ENCODE data around the gene TRAPPC11. TPM values are rescaled to one million over a fixed set of nuclear protein-coding genes. Genes with fewer than 3 reads are reported as not detected.
"Not testable (repeated sequence)": the region's sequence is repeated elsewhere in the genome, so short reads cannot be mapped to it uniquely, and the experiment has no call there.

Gene TRAPPC11
- 22.3 and 23.5 TPM in 2 replicates for total RNA-seq (2014; rRNA removed; shearing (Covaris generic))

DNA sequence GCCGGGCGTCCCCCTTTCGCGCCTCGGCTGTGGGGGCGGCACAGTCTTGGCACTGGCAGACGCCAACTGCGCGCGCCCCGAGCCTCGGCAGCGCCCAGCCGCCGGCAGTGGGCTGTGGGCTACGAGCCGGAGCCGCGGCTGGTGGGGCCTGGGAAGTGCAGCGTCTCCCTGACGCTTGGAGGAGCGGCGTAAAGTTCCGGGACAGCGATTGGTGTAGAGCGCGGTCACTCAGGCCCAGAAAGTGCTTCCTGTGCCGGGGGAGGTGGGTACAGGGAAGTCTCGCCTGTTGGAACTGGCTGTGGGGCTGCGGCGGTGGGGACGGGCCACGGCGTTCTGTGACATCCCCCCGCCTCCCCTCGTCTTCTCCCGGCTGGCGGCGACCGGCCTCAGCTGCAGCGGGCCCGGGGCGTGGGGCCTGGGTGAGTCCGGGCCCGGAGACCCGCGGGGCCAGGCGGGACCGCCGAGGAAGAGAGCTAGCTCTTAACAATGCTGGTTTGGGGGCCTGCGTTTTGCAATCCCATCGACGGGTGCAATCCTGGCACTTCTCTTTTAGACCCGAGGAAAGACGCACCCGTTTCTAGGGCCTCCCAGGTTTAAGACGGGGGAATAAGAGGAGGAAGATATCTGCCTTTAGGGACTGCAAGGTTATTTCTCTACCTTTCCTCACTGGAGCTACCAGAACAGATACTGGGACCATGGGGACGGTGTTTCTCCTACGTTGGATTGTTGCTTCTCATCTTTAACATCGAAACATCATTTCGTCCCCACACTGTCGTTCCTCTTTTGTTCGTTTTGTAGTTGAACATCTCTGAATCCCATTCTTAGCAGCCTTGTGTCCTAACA lies at the start of gene TRAPPC11, which contains the start of gene RWDD4:
TRAPPC11 (plus strand) TSS at position 265 of the 843 bp plus-strand sequence. CDS start 4,575 bp downstream, outside the sequence.
RWDD4 (minus strand) TSS at position 157 of the 843 bp plus-strand sequence. CDS start 233 bp downstream, outside the sequence.
- peak within 1 kb of the TSS; percentile 96 for H3K4me3 ChIP-seq
- DNase-seq = peak; percentile 94 to 95
- H3K27ac ChIP-seq = peak within 1 kb of the TSS; percentile 78
- no peaks in the 10 kb centered on the region for H3K4me1 ChIP-seq
- no peaks in the 10 kb centered on the region for H3K9me3 ChIP-seq (replicated peaks)
- 0 out of 2 replicates have a peak, but pooled peaks cover 2% of the 10 kb centered on the region for H3K36me3 ChIP-seq
- no peaks in the 10 kb centered on the region for H3K27me3 ChIP-seq

DNA sequence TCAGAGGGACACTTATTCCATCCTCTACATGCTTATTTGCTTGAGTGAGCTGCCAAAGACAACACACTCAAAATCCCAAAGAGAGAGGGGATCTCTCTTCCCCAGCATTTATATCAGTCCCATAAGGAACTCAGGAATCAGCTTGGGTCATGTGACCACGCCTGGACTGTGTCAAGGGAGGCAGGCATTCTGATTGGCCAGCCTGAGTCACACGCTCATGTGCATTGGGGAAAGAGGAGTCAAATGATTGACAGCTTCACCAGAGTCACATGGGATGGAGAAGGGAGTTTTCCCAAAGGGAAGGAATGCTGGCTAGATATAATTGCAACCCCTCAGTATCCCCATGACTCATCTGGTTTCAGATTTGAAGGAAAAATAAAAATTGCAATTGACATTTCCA lies 49.1 kb upstream of the TRAPPC11 start:
- no peaks in the 10 kb centered on the region for H3K9me3 ChIP-seq (replicated peaks)
- no peaks in the 10 kb centered on the region for H3K4me1 ChIP-seq
- no peaks in the 10 kb centered on the region for H3K27me3 ChIP-seq
- DNase-seq = peak; percentile 7 to 30
- no peak overlapping the region for H3K4me3 ChIP-seq
- no peaks in the 10 kb centered on the region for H3K36me3 ChIP-seq
- H3K27ac ChIP-seq = no peak overlapping the region

DNA sequence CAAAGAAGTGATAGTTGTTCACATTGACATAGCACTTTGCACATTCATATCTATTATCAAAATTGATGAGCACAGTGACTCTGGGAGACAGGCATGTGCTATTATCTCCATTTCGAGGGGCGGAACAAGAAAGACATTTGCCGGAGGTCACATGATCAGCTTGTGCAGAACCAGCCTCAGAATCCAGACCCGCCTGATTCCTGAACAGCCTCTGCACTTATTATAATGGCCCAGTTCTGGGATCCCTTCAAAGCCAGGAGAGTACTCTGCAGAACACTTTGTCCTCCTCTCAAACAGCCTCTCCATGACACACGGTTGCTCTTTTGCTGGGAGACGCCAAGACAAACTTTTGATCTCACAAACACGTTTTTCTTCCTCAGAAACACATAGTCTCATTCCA lies 48.5 kb upstream of the TRAPPC11 start:
- H3K9me3 ChIP-seq (replicated peaks) = no peaks in the 10 kb centered on the region
- no peaks in the 10 kb centered on the region for H3K27me3 ChIP-seq
- DNase-seq = no peak
- H3K4me3 ChIP-seq = no peak overlapping the region
- H3K36me3 ChIP-seq = no peaks in the 10 kb centered on the region
- no peaks in the 10 kb centered on the region for H3K4me1 ChIP-seq
- H3K27ac ChIP-seq = no peak overlapping the region

DNA sequence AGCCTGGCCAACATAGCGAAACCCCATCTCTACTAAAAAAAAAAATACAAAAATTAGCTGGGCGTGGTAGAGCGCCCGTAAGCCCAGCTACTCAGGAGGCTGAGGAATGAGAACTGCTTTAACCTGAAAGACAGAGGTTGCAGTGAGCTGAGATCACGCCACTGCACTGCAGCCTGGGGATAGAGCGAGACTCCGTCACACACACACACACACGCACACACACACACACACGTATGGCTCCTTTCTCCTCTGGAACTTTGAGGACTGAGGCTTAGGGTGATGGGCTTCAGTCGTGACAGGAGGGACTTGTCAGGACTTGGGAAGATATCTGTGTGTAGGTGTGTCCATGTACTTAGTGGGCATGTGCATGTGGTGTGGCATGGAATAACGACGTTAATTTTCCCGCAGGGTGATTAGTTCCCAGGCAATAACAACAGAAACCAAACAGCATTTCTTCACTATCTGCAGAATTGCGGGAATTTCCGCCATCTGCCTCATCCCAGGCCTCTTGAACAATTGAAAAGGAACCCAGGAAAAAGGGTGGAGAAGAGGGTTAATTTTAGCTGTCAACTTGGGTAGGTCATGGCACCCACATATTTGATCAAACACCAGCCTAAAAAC lies 47.8 kb upstream of the TRAPPC11 start:
- Histone ChIP-seq H3K36me3 (no peaks in the 10 kb centered on the region), H3K27me3 (no peaks in the 10 kb centered on the region), H3K4me3 (no peak overlapping the region), H3K9me3 (replicated peaks) (no peaks in the 10 kb centered on the region), H3K27ac (no peak overlapping the region), H3K4me1 (no peaks in the 10 kb centered on the region)
- DNase-seq = no peak

DNA sequence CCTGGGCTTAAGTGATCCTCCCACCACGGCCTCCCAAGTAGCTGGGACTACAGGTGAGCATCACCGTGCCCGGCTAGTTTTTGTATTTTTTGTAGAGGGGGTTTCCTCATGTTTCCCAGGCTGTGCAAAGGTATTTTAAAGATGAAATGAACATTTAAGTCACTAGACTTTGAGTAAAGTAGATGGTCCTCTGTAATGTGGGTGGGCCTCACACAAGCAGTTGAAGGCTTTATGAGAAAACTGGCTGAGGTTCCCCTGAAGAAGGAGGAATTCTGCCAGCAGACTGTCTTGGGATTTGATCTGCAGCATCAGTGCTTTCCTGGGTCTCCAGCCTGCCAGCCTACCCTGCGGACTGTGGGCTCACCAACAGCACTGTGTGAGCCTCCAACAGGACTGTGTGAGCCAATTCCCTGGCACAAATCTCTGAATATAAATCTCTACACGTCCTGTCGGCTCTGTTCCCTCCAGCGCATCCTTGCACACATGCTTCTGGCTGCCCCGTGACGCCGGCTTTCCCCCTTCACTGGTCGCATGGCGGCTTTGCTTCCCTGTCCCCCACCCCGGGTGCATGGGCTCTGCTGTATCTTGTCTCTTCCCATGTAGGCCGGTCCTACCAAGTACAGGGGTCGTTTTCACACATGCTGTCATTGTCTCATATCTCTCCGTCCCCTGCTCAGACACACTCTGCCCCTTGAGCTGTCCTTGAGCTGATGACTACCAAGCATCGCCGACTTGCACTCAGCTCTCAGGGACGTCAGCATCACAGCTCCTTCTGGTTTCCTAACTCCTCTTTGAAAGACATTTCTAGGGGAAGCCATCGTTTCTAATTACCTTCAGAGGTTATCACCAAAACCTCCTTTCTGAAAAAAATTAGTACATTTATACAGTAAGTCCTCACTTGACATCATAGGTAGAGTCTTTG lies 46.5 kb upstream of the TRAPPC11 start:
- H3K27ac ChIP-seq = no peak overlapping the region
- H3K36me3 ChIP-seq = no peaks in the 10 kb centered on the region
- H3K27me3 ChIP-seq = no peaks in the 10 kb centered on the region

DNA sequence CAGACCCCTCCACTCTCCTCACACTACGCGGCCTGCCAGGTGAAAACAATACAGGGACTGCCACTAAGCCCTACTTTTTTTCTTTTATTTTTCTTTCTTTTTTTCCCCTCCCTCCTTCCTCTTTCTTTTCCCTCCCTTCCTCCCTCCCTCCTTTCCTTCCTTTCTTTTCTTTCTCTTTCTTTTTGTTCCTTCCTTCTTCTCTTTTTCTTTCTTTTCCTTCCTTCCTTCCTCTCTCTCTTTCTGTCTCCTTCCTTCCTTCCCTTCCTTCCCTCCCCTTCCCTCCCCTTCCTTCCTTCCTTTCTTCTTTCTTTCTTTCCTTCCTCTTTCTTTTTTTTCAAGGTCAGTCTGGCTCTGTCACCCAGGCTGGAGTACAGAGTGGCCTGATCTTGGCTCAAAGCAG lies 42.0 kb upstream of the TRAPPC11 start:
- no peak for DNase-seq
- 0 out of 2 replicates have a peak, but pooled peaks cover 3% of the 10 kb centered on the region for H3K4me1 ChIP-seq

More for the DNA sequence above, 46.5 kb upstream of the TRAPPC11 start:
- Histone ChIP-seq H3K4me1 (no peaks in the 10 kb centered on the region), H3K4me3 (no peak overlapping the region), H3K9me3 (replicated peaks) (no peaks in the 10 kb centered on the region)
- no peak for DNase-seq

DNA sequence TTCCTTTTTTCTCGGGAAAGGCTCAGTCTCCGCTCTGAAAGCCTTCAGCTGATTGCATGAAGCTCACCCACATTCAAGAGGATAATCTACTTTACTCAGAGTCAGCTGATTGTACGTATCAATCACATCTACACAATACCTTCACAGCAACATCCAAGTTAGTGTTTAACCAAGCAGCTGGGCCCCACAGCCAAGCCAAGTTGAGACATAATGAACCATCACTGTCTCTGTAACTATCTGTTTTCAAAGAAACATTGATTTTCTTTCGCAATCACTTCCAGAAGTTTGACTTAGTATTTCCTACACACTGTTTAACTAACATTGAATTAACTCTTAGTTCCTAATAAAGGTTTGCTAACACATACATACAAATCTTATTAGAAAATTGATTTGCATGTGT lies 40.4 kb upstream of the TRAPPC11 start:
- no peaks in the 10 kb centered on the region for H3K9me3 ChIP-seq (replicated peaks)
- no peak overlapping the region for H3K4me3 ChIP-seq
- H3K4me1 ChIP-seq = 0 out of 2 replicates have a peak, but pooled peaks cover 3% of the 10 kb centered on the region
- no peak overlapping the region for H3K27ac ChIP-seq
- H3K27me3 ChIP-seq = no peaks in the 10 kb centered on the region
- no peak for DNase-seq
- no peaks in the 10 kb centered on the region for H3K36me3 ChIP-seq

More for the DNA sequence above, 42.0 kb upstream of the TRAPPC11 start:
- H3K4me3 ChIP-seq = no peak overlapping the region
- no peaks in the 10 kb centered on the region for H3K36me3 ChIP-seq
- no peaks in the 10 kb centered on the region for H3K27me3 ChIP-seq
- H3K9me3 ChIP-seq (replicated peaks) = no peaks in the 10 kb centered on the region
- H3K27ac ChIP-seq = no peak overlapping the region

DNA sequence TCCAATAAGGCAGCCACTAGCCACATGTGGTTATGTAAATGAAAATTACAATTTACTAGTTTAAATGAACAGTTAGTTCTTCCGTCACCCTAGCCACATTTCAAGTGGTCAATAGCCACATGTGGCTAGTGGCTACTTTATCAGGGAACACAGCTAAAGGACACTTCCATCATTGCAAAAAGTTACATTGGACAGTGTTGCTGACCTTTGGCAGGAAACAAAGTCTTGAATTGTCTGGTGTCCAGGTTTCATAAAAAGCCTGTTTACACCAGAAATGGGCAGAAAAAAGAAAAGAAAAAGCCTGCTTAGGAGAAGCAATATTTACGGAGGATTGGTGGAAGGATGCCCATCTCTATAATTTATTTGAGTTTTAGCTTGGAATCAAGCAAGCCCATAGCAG lies 38.7 kb upstream of the TRAPPC11 start:
- H3K4me3 ChIP-seq = no peak overlapping the region
- H3K27me3 ChIP-seq = no peaks in the 10 kb centered on the region
- H3K4me1 ChIP-seq = 0 out of 2 replicates have a peak, but pooled peaks cover 3% of the 10 kb centered on the region
- no peaks in the 10 kb centered on the region for H3K36me3 ChIP-seq
- DNase-seq = no peak
- H3K27ac ChIP-seq = no peak overlapping the region
- no peaks in the 10 kb centered on the region for H3K9me3 ChIP-seq (replicated peaks)

DNA sequence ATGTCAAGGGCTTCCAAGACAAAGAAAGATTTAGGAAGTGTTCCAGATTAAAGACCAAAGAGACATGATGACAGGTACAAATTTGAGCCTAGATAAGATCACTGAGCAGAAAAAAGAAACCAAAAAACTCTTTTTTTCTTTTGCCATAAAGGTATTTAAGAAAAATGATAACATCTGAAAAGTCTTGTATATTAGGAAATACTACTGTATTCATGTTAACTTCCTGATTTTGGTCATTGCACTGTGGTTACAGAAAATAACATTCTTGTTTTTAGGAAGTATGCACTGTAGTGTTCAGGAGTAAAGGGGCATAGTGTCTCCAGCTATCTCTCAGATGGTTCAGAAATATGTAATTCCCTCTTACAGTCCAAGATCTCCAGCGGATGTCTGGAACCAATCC lies 37.2 kb upstream of the TRAPPC11 start:
- H3K27ac ChIP-seq = no peak overlapping the region
- H3K4me3 ChIP-seq = no peak overlapping the region
- no peaks in the 10 kb centered on the region for H3K27me3 ChIP-seq
- no peaks in the 10 kb centered on the region for H3K9me3 ChIP-seq (replicated peaks)
- no peaks in the 10 kb centered on the region for H3K36me3 ChIP-seq
- 0 out of 2 replicates have a peak, but pooled peaks cover 3% of the 10 kb centered on the region for H3K4me1 ChIP-seq
- DNase-seq = no peak

DNA sequence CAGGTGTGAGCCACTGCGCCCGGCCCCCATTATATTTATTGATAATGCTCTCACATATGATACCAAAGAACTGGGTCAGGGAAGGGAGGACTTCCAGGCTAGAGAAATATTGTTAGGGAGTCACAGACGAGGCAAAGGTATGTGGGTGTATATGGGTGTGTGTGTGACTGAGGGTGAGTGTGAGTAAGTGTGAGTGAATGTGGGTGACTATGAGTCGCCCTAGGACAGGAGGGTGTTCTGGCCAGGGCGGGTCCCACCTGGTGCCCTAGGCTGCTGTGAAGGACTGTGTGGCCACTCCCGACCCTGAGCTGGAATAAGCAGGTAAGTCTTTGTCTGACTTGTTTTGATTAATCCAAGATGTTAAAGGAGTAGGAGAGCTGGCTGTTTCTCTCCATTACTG lies 34.5 kb upstream of the TRAPPC11 start:
- H3K27ac ChIP-seq = no peak overlapping the region
- no peaks in the 10 kb centered on the region for H3K36me3 ChIP-seq
- no peaks in the 10 kb centered on the region for H3K27me3 ChIP-seq
- H3K4me3 ChIP-seq = no peak overlapping the region
- H3K4me1 ChIP-seq = no peaks in the 10 kb centered on the region
- no peak for DNase-seq
- no peaks in the 10 kb centered on the region for H3K9me3 ChIP-seq (replicated peaks)

DNA sequence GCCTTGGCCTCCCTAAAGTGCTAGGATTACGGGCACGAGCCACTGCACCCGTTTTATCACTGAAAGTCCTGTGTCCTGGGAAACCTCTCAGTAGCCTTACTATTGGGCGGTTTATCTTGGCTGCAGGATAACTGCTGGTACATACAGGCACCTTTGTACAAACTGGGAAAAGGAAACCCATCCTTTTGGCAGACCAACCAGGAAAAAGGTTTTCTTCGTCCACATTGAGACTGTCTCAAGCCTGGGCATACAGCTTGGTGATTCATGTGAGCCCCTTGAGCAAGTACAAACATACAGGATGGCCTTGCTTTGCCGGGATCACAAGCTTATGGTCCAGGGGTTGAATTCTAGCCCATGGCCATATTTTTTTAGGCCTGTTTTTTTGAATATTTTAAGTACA lies 32.9 kb upstream of the TRAPPC11 start:
- no peak overlapping the region for H3K27ac ChIP-seq
- no peaks in the 10 kb centered on the region for H3K27me3 ChIP-seq
- DNase-seq = no peak
- no peak overlapping the region for H3K4me3 ChIP-seq
- H3K4me1 ChIP-seq = no peaks in the 10 kb centered on the region
- no peaks in the 10 kb centered on the region for H3K36me3 ChIP-seq
- no peaks in the 10 kb centered on the region for H3K9me3 ChIP-seq (replicated peaks)

DNA sequence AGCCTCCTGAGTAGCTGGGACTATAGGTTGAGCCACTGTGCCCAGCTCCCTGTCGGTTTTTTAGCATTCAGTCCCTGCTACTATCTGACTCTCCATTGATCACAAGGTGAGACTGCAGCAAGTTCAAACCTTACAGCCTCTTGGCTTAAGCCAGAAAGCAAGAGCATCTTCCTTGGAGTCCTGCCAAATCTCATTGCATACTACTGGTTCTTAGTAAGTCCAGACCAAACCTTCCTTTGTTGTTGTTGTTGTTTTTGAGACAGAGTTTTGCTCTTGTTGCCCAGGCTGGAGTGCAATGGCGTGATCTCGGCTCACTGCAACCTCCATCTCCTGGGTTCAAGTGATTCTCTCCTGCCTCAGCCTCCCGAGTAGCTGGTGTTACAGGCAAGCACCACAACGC lies 31.8 kb upstream of the TRAPPC11 start:
- not testable (repeated sequence) for H3K27me3 ChIP-seq; H3K4me1 ChIP-seq; H3K9me3 ChIP-seq (replicated peaks); DNase-seq; H3K4me3 ChIP-seq; H3K27ac ChIP-seq; H3K36me3 ChIP-seq

DNA sequence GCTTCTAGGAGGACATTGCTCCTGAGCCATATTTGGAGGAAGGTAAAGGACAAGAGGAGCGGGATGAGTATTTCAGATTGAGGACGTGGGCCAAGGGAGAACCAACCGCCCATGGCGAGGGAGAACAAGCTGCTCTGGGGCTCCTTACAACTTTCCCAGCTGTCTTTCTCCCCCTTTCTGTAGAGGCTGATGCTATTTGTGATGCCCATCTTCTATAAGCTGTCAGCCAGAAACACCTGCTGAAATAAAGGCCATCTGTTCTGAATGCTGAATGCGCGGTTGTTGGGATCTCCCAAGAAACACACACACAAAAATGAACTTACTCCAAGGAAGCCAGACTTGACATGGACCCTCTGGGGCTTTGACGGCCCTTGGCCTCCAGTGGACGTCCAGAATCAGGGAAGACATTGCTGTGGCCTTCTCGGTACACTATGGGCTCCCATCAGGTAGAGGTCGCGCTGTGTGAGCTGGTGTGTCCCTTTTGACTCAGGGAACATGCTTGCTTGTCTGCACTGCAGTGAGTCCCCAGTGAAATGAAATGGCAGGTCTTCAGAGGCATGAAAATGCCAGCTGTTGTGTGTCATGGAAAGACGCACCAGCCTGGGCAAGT lies 31.0 kb upstream of the TRAPPC11 start:
- no peaks in the 10 kb centered on the region for H3K27me3 ChIP-seq
- H3K4me1 ChIP-seq = no peaks in the 10 kb centered on the region
- DNase-seq = no peak
- no peak overlapping the region for H3K4me3 ChIP-seq
- H3K9me3 ChIP-seq (replicated peaks) = no peaks in the 10 kb centered on the region
- no peaks in the 10 kb centered on the region for H3K36me3 ChIP-seq
- no peak overlapping the region for H3K27ac ChIP-seq

DNA sequence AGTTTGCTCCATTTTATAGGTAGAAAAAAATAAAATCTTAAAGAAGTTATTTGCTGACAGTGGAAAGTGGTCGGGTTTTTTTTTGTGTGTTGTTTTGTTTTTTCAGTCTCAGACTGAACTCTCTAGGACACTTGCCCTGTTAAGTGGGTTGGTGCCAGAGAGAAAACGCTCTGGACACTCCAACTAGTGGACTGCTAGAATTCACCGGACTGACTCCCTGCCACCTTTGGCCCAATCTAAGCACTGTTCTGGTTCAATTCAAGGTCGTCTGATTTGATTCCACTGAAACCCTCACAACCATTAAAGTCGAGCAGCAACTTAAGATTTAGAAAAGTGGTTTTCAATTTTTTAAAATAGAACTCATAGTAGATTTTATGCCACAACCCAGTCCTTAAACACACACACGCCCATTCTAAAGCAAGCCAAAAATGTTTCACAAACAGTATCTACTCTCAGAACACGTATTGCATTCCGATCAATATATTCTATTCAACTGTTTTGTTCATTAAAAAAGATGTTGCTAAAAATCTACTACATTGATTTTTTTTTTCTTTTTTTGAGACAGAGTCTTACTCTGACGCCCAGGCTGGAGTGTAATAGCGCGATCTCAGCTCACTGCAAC lies 27.4 kb upstream of the TRAPPC11 start:
- no peak for DNase-seq
- Histone ChIP-seq H3K27ac (no peak overlapping the region), H3K27me3 (no peaks in the 10 kb centered on the region), H3K9me3 (replicated peaks) (no peaks in the 10 kb centered on the region), H3K4me3 (no peak overlapping the region), H3K36me3 (no peaks in the 10 kb centered on the region), H3K4me1 (no peaks in the 10 kb centered on the region)

Measured in SJCRH30 (cell line).